Esophagus muscularis mucosa (tissue), 4 donors: ENCODE results near the gene PISD.

Source experiments
- EP300 ChIP-seq: sonication (generic); formaldehyde crosslinking; IDR thresholded peaks from one replicate; pipeline ENCODE4 v1.6.1; 2017; ENCODE audit warnings: antibody characterized with exemption
- POLR2A ChIP-seq: fragments of 450-650 bp; IDR thresholded peaks from one replicate; pipeline ENCODE4 v1.6.1; 2017; ENCODE audit warnings: antibody characterized with exemption, moderate library complexity, mild to moderate bottlenecking, low read depth
- POLR2AphosphoS5 ChIP-seq, 2 donors: sonication (generic); formaldehyde crosslinking; IDR thresholded peaks; one replicate each; pipeline ENCODE4 v1.6.1; 2017; ENCODE audit warnings: antibody characterized with exemption in 2 of 2
- TF ChIP-seq, protein P1 (sequence below), 3 experiments: fragments of 200-600 bp in 2 of 3; fragments of 450-650 bp in 1 of 3; sonication (generic) in 2 of 3; IDR thresholded peaks; one replicate each; pipeline ENCODE4 v1.5.1; 2017 to 2019; ENCODE audit warnings: antibody characterized with exemption in 3 of 3, mild to moderate bottlenecking in 2 of 3, moderate library complexity in 1 of 3

DNA sequence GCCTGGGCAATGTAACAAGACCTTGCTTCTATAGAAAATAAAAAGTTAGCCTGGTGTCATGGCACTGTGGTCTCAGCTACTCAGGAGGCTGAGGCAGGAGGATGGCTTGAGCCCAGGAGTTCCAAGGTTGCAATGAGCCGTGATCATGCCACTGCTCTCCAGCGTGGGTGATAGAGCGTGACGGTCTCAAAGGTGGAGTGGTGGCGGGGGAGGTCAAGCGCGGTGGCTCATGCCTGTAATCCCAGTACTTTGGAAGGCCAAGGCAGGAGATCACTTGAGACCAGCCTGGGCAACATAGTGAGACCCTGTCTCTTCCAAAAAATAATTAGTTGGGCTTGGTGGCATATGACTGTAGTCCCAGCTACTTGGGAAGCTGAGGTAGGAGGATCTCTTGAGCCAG is 16.7 kb upstream of the PISD start:
- no peak for TF ChIP-seq POLR2A
- no peak for TF ChIP-seq EP300
- TF ChIP-seq, protein P1, sequence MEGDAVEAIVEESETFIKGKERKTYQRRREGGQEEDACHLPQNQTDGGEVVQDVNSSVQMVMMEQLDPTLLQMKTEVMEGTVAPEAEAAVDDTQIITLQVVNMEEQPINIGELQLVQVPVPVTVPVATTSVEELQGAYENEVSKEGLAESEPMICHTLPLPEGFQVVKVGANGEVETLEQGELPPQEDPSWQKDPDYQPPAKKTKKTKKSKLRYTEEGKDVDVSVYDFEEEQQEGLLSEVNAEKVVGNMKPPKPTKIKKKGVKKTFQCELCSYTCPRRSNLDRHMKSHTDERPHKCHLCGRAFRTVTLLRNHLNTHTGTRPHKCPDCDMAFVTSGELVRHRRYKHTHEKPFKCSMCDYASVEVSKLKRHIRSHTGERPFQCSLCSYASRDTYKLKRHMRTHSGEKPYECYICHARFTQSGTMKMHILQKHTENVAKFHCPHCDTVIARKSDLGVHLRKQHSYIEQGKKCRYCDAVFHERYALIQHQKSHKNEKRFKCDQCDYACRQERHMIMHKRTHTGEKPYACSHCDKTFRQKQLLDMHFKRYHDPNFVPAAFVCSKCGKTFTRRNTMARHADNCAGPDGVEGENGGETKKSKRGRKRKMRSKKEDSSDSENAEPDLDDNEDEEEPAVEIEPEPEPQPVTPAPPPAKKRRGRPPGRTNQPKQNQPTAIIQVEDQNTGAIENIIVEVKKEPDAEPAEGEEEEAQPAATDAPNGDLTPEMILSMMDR (IDR thresholded peaks at IDR 0.05), result no peak
- TF ChIP-seq POLR2AphosphoS5 (IDR thresholded peaks at IDR 0.05), result no peak
